Muscle of arm (tissue), 12 donors: ENCODE measurements around the gene ANXA11. TPM values are rescaled to one million over a fixed set of nuclear protein-coding genes. Genes with fewer than 3 reads are reported as not detected.

ENCODE experiments used
- DNase-seq: peaks from one replicate; pipeline ENCODE4 v3.0.0-alpha.2; 2013
- polyA plus RNA-seq, 12 donors: library from polyadenylated mRNA; unstranded; fragments of 120-200 nt; gene quantifications; one replicate each; pipeline ENCODE4 v1.2.1, GENCODE V29; 2013; ENCODE audit not compliant: insufficient read length in 12 of 12

Gene ANXA11
- polyA plus RNA-seq, 12 donors = 80.0 to 143 (median 100) TPM; not detected in 1

- DNase-seq = no peak
Measured at GRCh38 chr10:80110986-80111385, 94.4 kb downstream of the ANXA11 start.

- DNase-seq = no peak
Measured at GRCh38 chr10:80108576-80109239, 96.6 kb downstream of the ANXA11 start.

DNA sequence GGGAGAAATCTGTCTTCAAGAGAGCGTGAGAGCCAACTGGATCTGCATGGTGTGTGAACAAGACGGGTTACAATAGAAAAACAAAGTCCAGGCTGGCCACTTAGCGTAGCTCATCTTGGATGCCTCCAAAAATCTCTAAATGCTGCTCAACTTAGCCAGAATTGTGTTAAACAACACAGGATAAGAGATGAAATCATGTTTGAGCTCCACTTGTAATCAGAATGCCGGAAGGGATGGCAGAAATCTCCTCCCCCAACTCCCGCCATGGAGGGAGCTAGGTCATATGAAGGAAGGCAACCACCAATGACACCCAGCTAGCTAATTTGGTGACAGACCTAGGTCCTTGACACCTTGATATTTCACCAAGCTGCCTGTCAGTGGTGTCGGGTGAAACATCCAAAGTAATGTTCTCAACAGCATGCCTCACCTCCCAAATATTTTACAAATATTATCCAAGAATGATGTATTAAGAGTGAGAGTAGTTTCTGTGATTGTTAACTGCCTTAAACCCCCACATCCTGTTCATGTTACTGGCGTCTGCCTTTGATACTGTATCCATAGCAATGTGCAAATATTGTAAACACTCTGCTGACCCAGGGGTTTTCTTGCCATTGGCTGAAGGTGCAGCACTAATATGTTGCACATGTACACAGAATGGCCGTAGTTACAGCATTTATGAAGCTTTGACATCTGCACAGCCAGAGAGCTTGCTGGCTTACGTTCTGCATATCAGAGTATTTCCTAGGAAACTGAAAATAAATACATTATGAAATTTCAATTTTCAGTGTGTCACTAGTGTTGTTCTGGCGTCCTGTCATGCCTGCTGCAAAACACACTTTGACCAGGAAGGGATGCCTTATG is 101.0 kb downstream of the ANXA11 start:
- DNase-seq = peak; percentile 93

Other genes starting within 250 kb of the ANXA11 start
- gene TMEM254, start 126.9 kb downstream of the ANXA11 start, polyA plus RNA-seq = 10 to 100 TPM in 11 of 12 donors, not detected in 1; 13.9 to 62.9 (median 20.1) TPM
- gene PLAC9, start 72.8 kb downstream of the ANXA11 start, polyA plus RNA-seq = 100 to 1,000 TPM in 1 of 12 donors, 10 to 100 TPM in 10, not detected in 1; 55.4 to 143 (median 71.3) TPM
- 1 to 10 TPM in 1 of 12 donors, under 1 TPM in 6, not detected in 5; 0.06 to 1.1 (median 0.09) TPM for gene MAT1A, start 84.1 kb upstream of the ANXA11 start, polyA plus RNA-seq
- not detected for gene DYDC1, start 151.2 kb upstream of the ANXA11 start, polyA plus RNA-seq
- under 1 TPM in 3 of 12 donors, not detected in 9; 0.09 to 0.22 (median 0.13) TPM for gene DYDC2, start 151.2 kb upstream of the ANXA11 start, polyA plus RNA-seq
- 100 to 1,000 TPM in 2 of 12 donors, 10 to 100 TPM in 10; 73.4 to 838 (median 87.9) TPM for gene PRXL2A, start 203.0 kb upstream of the ANXA11 start, polyA plus RNA-seq
- 10 to 100 TPM in 11 of 12 donors, not detected in 1; 30.9 to 65.8 (median 43.8) TPM for gene TSPAN14, start 248.8 kb upstream of the ANXA11 start, polyA plus RNA-seq